Measurements from ENCODE around the gene FGFBP1. TPM values are rescaled to one million over a fixed set of nuclear protein-coding genes. Genes with fewer than 3 reads are reported as not detected.

The FGFBP1 gene
- total and polyA plus RNA-seq, 2 of the 4 experiments (the other 2 are of a cell fraction): under 0.01 TPM; not detected in 1

DNA sequence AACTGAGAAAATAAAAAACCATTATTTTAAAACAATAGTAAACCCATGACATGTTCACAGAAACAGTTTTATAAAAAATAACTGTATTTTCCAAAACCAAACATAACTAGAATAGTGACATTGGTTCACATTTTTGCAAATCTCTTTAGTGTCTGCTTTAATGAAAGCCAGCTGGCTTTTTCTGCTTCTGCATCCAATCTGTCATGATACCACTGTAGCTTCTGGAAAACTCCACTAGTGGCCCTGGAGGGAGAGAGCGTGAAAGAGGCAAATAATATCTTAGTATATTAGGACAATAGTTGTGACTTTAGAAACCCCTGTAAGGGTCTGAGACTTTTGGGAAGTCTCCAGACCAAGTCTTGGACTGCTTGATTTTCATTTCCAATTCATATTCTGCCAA lies 31.1 kb downstream of the FGFBP1 start:
- no peaks in the 10 kb centered on the region for H3K36me3 ChIP-seq (ENCODE audit: control insufficient read depth, insufficient read depth, low read length)
- no peak overlapping the region for H3K4me3 ChIP-seq (ENCODE audit: insufficient read depth, low read depth, low read length)
- no peak overlapping the region for H4K8ac ChIP-seq (ENCODE audit: low read depth in 2 of 2, low read length in 2 of 2)
- no peaks in the 10 kb centered on the region for H3K4me1 ChIP-seq (ENCODE audit: control insufficient read depth, insufficient read depth, low read length)
- dilution Hi-C loops (cut with HindIII; ENCODE audit: low sequenced_read_pairs, unreplicated experiment): no loop called here
- no peak overlapping the region for H3K14ac ChIP-seq (replicated peaks; ENCODE audit: low read depth, low read length)
- no peak overlapping the region for H3K18ac ChIP-seq (ENCODE audit: low read depth, low read length)
- no peak overlapping the region for H2AK5ac ChIP-seq (ENCODE audit: low read depth, low read length)
- no peak for TF ChIP-seq FOS (IDR thresholded peaks at IDR 0.05; ENCODE audit: low read depth, low read length)
- TF ChIP-seq MAZ (IDR thresholded peaks at IDR 0.05; ENCODE audit: borderline replicate concordance, low read depth, low read length): no peak
- no peak for TF ChIP-seq ELK1 (IDR thresholded peaks at IDR 0.05; ENCODE audit: borderline replicate concordance, low read depth, low read length)
- TF ChIP-seq NFE2L2 (IDR thresholded peaks at IDR 0.05; ENCODE audit: low read depth, low read length): no peak
- no peak for TF ChIP-seq RFX5 (IDR thresholded peaks at IDR 0.05; ENCODE audit: low read depth, low read length)
- H4K5ac ChIP-seq (ENCODE audit: low read depth, low read length): no peak overlapping the region
- no peak overlapping the region for H2AK9ac ChIP-seq (replicated peaks; ENCODE audit: low read depth, low read length, poor library complexity)
- no TSS peak for BruUV-seq (replicated peaks)
- H3K27ac ChIP-seq (ENCODE audit: insufficient read depth, low read length): no peak overlapping the region
- no peak overlapping the region for H2BK5ac ChIP-seq (ENCODE audit: low read depth, low read length, poor library complexity, severe bottlenecking)
- no peak overlapping the region for H2BK15ac ChIP-seq (ENCODE audit: low read depth, low read length)
- ATAC-seq (ENCODE audit: low read depth): no peak
- no peak overlapping the region for H2BK20ac ChIP-seq (ENCODE audit: low read depth, low read length)
- peaks cover 13% of the 10 kb centered on the region for H3K9me3 ChIP-seq (ENCODE audit: control insufficient read depth, insufficient read depth, low read length)
- H3K9ac ChIP-seq (ENCODE audit: low read depth, low read length): no peak overlapping the region
- no peaks in the 10 kb centered on the region for H3K79me1 ChIP-seq (ENCODE audit: low read depth in 1 of 2, low read length in 2 of 2)
- H3K9me1 ChIP-seq (ENCODE audit: insufficient read depth, low read length): no peaks in the 10 kb centered on the region
- POLR2A ChIA-PET (ENCODE audit: unreplicated experiment): no interaction called here
- no peaks in the 10 kb centered on the region for H4K20me1 ChIP-seq (ENCODE audit: insufficient read depth, low read length)
- intact Hi-C loops (cut with micrococcal nuclease): no loop called here
- in situ Hi-C loops (cut with MboI; ENCODE audit: low sequenced_read_pairs): no loop called here
- no peak overlapping the region for H4K91ac ChIP-seq (ENCODE audit: insufficient read depth, low read depth, low read length)
- no peak overlapping the region for H2AFZ ChIP-seq (replicated peaks; ENCODE audit: low read length, poor library complexity)
- no CpG with 5 or more reads among the region's 1 CpG for WGBS, 2 experiments (ENCODE audit: extremely low coverage in 2 of 2, insufficient read length in 1 of 2)
- no peak overlapping the region for H2BK120ac ChIP-seq (ENCODE audit: low read depth, low read length)
- no peak overlapping the region for H3K23ac ChIP-seq (ENCODE audit: low read depth, low read length)
- no peak overlapping the region for H3K4ac ChIP-seq (ENCODE audit: low read depth, low read length)
- no peak overlapping the region for H3K4me2 ChIP-seq (ENCODE audit: low read depth, low read length)
- DNase-seq: no peak
- H3K56ac ChIP-seq (ENCODE audit: extremely low read depth, insufficient read depth, low read length): no peak overlapping the region
- CTCF ChIA-PET: interaction anchor here (0.7 to 1.0 kb wide), 2 partner anchors 25 to 49 kb away, joined by 3 to 5 read pairs; no protein-coding TSS in a partner anchor
- H3K27me3 ChIP-seq (ENCODE audit: control insufficient read depth, insufficient read depth, low read length): peaks cover 16% of the 10 kb centered on the region

Data from IMR-90 (cell line).